GM20431 (cell line): ENCODE results near the gene BOC.

Source experiments
- in situ Hi-C: fragments of 300-500 bp; cut with MseI, MboI; formaldehyde crosslinking; loops from one replicate; pipeline ENCODE4 v1.15.0; 2020; ENCODE audit warnings: low sequenced_read_pairs; ENCODE audit not compliant: unreplicated experiment

The BOC gene

GRCh38 chr3:113329757-113330156, 118.4 kb downstream of the BOC start:
- in situ Hi-C loops = no loop called here

- in situ Hi-C loops = no loop called here
Measured at GRCh38 chr3:113330742-113331141, 119.4 kb downstream of the BOC start.

- in situ Hi-C loops = no loop called here
Measured at GRCh38 chr3:113331187-113331586, 119.8 kb downstream of the BOC start.
